Measurements from ENCODE around the gene NOXO1.
"Not testable (repeated sequence)": the region's sequence is repeated elsewhere in the genome, so short reads cannot be mapped to it uniquely, and the experiment has no call there.

The NOXO1 gene

DNA sequence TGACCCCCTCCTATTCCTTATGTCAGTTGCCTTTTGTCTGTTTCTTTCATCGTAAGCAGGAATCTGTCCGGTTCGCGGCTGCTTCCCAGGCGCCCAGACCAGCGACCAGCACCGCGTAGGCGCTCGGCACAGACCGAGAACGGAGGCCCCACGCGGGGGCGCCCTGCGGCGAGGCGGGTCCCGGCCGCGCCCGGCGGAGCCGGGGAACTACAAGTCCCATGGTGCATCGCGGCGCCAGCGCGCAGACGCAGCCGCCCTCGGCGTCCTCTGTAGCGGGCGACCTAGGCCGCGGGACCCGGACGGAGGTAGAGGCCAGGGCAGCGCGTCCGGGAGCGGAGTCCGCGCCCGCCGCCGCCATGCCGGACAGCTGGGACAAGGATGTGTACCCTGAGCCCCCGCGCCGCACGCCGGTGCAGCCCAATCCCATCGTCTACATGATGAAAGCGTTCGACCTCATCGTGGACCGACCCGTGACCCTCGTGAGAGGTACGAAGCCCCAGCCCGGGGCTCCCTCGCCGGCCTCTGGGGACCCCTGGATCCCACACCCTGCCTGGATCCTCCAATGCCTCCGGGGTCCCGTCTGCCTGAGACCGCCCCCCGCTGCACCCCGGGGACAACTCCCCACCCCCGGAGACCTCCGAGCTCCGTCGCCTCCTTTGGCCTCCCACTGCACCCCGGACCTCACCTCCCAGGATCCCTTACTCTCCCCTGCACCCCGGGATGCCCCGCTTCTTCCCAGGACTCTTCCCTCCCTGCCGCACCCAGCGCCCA is 21.8 kb downstream of the NOXO1 start, which contains the start of gene NDUFB10:
Gene NDUFB10, plus strand, starts transcription at position 270 of the 771 bp plus-strand sequence. Its CDS starts 87 bp downstream, at position 357.
- peak; percentile 95 for DNase-seq

DNA sequence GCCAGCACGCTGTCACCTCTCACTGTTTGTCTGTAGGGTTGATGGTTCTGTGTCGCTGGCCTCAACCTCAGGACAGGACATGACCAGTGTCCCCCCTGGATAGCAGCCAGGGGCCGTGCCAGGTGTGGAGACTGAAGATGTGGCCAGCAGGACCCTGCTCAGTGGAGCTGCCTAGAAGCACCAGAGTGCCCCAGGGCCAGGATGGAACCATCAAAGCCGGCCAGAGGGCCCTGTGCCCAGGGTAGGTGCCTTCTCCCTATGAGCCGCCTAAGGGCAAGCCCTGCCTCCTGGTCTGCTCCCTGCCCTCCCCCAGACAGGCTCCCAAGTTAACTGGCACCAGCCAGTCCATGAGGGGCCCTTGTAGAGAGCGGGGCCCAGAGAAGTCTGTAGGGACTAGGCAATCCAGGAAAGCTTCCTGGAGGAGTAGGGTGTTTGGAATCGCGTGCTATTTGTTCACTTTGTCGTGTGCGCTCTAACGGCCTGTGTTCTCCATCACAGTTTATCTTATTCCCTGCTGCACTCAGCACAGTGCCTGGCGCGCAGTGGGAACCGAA is 22.5 kb downstream of the NOXO1 start:
- DNase-seq: no peak

DNA sequence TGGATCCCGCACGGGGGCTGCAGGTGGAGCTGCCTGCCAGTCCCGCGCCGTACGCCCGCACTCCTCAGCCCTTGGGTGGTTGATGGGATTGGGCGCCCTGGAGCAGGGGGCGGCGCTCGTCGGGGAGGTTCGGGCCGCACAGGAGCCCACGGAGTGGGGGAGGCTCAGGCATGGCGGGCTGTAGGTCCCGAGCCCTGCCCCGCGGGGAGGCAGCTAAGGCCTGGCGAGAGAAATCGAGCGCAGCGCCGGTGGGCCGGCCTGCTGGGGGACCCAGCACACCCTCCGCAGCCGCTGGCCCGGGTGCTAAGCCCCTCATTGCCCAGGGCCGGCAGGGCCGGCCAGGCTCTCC is 23.2 kb downstream of the NOXO1 start:
- DNase-seq: not testable (repeated sequence)

DNA sequence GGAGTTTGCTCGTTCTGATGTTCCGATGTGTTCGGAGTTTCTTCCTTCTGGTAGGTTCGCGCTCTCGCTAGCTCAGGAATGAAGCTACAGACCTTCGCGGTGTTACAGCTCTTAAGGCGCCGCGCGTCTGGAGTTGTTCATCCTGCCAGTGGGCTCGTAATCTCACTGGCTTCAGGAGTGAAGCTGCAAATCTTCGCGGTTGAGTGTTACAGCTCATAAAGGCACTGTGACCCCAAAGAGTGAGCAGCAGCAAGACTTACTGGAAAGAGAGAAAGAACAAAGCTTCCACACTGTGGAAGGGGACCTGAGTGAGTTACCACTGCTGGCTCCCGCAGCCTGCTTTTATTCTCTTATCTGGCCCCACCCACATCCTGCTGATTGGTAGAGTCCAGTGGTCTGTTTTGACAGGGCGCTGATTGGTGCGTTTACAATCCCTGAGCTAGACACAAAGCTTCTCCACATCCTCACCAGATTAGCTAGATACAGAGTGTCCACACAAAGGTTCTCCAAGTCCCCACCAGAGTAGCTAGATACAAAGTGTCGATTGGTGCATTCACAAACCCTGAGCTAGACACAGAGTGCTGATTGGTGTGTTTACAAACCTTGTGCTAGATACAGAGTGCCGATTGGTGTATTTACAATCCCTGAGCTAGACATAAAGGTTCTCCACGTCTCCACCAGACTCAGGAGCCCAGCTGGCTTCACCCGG is 23.7 kb downstream of the NOXO1 start:
- DNase-seq: not testable (repeated sequence)

DNA sequence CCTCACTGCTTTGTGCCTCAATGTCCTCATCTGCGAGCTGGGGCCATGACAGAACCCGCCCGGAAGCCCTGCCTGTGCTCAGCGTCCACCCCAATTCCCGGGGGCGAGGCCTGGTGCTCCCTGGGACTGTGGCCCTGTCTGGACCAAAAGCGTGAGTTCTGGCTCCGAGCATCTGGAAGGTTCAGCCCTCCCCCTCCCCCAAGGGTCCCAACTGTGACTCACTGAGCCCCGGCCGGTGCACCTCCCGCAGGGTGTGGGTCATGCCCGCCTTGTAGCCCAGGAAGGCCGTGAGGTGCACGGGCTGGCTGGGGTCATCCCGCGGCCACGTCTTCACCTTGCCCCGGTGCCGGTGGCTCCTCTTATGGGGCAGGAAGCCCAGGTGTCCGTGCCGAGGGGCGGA is 27.5 kb downstream of the NOXO1 start:
- DNase-seq: no peak

DNA sequence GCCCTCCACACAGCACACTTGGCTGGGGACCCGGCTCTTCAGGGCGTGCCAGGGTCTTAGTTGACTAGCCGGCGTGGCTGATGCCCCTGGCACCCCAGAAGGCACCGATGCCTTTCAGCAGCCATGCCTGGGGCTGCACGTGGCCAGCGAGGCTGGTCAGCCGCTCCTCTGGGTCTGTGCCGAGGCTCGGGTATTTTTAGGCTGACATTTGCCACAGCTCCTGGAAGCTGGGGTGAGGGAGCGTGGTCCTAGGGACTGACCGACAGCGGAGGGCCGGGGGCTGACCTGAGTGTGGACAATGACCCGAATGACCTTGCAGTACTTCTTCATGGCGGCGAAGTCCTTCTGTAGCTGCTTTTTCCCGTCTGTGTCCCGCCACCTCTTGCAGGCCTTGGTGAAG is 30.7 kb downstream of the NOXO1 start:
- no peak for DNase-seq

DNA sequence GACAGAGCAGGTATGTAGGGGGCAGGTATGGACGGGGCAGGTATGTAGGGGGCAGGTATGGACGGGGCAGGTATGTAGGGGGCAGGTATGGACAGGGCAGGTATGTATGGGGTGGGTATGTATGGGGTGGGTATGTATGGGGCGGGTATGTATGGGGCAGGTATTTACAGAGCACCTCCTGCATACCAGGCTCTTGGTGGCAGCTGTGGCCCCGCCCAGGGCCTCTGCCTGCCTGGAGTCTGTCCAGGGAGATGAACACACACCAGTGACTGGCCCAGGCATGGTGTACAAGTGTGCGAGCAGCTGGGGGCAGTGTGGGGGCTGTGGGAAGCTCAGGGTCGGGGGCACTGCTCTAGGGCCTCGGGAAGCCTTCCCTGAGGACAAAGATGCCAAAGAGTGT is 31.2 kb downstream of the NOXO1 start:
- DNase-seq: no peak

DNA sequence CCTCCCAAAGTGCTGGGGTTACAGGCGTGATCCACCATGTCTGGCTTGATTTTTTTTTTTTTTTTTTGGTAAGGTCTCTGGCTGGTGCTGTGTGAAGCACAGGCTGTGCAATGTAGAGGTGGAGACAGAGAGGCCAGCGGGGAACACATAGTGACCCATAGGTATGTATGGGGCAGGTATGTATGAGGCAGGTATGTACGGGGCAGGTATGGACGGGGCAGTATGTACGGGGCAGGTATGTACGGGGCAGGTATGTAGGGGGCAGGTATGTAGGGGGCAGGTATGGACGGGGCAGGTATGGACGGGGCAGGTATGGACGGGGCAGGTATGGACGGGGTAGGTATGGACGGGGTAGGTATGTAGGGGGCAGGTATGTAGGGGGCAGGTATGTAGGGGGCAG is 31.8 kb downstream of the NOXO1 start:
- no peak for DNase-seq

DNA sequence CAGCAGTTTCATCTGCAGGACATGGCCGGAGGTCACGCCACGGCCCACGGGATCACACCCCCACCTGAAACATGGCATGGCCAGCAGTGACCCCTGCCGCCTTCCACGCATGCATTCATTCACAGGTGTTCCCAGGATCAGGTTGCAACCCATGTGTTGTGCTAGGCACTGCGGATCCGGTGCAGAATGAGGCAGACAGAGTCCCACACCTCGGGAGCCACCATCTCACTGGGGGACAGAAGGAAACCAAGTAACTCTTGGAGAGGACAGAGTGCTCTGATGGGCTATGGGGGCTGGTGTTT is 33.9 kb downstream of the NOXO1 start:
- no peak for DNase-seq

DNA sequence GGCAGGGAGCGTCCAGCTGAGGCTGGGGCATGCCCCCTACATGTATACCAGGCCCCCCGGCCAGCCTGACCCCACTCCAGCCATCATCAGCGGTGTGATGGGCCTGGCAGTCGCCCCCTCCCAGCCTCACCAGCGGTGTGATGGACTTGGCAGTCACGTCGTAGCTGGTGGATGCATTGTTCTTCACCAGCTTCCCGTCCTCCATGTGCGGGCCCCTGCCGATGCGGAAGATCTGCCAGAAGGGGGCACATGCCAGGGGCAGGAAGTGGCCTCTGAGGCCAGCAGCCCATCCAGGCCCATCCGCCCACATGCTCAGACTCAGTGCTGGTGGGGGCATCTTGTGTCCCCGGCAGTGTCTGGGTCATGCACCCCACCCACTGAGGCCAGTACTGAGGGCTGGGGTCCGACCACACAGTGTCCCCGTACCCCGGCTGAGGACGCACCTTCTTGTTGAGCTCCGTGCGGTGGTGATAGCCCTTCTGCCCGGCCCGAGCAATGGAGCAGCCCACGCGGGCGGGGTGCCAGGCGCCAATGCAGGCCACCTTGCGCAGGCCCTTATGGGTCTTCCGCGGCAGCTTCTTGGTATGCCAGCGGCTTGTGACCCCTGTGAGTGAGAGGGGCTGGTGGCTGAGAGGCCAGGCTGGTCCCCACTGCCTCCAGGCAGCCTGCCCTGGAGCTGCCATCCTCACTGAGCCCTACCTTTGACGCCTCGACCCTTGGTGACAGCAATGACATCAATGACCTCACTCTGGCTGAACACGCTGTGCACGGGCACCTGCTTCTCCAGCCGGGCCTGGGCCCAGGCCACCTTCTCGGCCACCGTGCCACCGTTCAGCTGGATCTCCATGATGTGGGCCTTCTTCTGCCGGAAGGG is 34.5 kb downstream of the NOXO1 start:
- no peak for DNase-seq

DNA sequence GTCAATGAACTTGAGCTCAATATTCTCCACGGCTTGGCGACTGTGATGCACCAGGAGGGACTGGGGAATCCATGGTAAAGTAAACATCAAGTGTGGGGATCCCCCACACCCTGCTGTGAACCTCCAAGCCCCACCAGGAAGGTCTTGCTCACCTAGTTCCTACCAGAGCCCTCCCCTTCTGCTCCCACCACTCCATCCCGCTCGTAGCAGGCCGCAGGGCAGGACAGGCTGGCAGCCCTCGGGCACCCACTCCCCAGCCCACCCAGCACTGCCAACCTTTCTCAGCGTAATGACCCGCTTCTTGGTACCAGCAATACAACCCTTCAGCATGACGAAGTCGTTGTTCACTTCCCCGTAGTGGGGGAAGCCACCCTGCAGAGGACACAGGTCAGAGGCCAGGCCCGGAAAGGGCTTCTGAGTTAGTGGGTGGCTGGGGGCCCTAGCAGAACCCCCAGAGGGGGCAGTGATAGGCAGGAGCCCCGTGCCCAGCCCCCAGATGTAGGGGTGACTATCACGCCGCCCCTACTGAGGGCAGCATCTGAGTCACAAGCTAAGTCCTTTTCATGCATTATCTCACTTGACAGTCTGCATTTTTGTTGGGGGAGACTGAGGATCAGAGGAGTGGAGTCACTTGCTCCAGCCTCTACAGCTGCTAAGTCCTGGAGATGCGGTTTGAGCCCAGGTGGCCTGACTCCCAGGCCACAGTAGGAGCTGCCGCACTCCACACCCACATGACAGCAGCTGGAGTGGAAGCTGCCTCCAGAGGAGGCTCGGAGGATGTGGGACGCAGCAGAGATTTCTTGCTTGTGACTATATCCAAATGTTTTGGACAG is 35.5 kb downstream of the NOXO1 start:
- DNase-seq: no peak

DNA sequence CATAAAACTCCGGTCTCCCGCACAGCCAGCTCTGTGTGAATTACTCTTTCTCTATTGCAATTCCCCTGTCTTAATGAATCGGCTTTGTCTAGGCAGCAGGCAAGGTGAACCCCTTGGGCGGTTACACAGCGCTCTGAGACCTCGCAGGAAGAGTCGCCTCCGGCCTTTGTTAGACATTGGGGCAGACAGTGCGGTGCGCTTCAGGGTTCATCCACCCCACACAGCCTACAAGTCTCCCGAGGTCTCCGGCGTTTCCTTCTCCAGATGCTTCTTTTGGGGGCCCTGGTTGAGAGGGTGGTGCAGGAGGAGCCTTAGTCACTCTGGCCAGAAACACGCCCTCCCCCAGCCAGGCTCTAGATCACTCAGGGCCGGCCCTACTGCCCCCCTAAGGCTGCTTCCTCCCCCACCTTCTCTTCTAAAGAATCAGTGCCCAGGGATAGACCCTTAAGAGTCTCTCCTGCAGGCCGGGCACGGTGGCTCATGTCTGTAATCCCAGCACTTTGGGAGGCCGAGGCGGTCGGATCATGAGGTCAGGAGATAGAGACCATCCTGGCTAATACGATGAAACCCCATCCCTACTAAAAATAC is 36.6 kb downstream of the NOXO1 start:
- no peak for DNase-seq

DNA sequence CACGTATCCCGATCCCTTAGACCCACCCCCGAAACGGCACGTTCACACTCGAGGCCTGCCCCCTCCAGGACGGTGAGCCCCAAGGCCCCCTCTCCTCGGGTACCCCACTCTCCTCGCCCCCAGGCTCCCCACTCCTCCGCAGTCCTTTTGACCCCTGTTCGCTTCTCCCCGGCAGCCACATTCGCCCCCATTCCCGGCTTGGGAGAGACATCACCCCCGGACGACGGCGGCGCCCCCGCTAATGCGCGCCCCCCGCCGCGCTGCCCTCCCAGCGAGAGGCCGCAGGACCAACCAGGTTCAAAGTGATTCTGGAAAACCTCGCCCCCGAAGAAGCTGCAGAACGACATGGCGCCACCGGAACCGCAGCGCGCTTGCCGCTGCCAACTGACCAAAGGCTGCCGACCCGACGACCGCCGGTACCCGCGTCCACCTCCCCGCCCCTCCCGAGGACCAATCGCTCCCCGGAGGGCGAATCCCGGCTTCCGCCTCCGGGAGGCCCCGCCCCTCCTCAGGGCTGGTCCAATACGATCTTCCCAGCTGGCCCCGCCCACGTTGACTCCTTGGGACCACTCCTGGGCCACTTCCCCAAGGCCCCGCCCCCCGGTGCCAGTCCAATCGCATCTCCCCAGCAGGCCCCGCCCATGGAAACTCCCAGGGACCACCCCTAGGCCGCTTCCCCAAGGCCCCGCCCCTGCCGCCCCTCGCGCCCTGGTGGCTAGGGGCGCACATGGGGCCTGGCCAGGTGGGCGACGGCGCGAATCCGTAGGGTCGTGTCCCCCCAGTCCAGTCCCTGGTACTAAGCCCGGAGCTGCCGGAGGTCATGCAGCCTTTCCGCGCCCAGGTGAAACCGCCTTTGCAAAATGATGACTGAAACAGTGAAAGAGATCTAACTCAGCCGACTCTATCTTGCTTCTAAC is 38.2 kb downstream of the NOXO1 start, which contains the start of gene MSRB1:
Gene MSRB1, minus strand, starts transcription at position 390 of the 917 bp plus-strand sequence. Its CDS starts 43 bp downstream, at position 347.
- peak; percentile 100 for DNase-seq

DNA sequence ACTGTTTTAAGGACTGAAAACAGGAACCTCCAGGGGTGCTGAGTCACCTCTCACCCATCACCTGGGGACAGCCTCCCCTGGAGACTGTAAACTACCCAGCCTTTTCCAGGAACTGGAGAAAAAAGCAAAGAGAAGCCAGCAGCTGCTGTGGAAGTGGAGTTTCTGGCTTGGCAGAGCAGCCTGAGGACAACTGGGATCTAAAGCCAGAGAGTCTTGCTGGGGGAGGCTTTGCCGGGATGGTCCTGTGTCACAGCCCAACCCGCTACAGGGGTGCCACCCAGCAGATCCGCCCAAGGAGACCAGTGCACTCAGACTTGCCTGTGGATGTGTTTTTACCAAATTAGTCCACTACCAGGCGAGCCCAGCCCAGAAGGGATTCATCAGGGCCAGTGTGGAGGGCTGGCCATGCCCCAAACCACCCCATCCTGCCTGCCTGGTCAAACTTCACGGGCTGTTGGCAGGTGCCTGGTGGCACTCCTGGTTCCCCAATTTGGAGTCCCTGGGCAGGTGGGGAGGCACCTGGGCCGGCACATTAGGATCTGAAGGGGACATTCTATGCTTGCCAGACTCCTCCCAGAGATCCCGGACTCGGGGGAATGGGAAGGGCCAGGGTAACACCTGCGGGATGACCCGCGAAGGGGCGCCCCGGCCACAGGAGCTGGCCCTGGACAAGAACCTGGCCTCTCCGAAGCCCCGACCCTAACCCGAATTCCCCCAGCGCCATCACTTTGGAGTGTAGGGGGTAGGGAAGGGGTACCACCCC is 39.0 kb downstream of the NOXO1 start:
- DNase-seq: peak; percentile 41

DNA sequence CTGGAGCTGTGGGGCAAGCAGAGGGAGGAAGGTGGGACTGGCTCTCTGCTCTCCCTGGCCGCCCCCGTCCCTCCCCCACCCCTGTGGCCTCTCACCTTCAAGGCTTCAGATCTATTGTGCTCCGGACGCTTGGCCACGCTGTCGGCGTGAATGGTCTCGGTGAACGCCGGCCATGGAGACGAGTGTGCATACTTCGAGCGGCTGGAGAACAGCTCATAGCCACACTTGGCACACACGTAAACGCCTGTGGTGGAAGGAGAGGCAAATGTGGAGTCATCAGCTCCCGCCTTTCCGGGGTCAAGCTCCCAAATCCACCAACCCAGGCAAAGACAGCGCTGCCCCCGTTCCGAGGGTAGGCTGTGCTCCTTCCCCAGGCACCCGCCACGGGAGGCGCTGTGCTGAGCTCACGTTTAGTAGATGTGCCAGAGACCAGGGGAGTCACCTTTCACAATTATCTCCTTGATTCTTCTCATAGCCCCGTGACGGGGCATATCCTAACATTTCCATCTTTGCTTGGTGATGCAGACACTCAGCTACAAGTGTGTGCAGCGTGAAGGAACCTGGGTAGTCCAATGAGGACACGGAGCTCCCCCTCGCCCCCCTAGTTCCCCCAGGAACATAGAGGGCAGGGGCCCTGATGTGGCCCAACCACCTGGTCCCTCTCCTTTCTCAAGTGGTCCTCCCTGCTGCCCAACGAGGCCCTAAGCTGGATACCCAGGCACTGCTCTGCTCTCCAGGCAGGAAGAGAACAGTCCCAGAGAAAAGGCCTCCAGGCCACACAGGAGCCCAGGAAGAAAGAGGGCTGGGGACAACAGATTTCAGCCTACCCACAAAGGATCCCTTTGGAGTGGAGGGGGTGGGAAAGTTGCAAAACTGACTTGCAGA is 39.9 kb downstream of the NOXO1 start:
- DNase-seq: no peak

DNA sequence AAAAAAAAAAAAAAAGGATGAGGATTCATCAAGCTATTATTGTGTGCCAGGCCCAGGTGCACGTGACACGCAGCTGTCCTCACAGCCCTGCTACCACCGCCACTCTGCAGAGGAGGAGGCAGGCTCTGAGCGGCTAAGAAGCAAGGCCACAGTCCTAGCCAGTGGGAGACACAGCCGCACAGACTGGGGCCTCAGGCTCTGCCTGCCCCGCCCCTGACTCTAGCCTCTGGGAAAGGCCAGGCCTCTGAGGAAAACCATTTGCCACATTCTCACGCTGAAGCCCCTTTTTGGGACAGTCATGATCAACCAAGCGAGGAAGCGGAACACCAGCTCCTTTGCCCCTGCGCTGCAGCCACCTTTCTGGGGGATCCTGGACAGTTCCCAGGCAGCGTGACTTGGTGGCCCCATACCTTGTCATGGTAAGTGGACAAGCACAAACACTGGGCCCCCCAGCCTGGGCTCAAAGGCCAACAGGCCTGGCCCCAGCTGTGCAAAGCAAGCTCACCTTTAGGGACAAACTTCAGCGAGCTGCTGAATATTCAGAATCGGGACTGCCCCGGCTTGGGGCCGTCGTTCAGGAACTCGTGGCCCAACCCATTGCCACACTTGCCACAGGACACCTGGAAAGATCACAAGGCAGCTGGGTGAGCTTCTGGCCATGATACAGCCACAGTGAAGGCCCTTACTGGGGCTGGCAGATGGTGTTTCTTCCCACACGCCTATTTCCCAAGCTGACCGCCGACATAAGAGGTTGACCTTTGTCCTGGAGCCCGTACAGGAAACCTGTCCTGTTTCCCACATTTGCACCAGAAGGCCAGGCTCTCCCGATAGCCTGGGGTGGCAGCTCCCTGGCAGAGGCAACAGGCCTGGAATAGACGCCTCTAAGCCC is 40.8 kb downstream of the NOXO1 start:
- no peak for DNase-seq

DNA sequence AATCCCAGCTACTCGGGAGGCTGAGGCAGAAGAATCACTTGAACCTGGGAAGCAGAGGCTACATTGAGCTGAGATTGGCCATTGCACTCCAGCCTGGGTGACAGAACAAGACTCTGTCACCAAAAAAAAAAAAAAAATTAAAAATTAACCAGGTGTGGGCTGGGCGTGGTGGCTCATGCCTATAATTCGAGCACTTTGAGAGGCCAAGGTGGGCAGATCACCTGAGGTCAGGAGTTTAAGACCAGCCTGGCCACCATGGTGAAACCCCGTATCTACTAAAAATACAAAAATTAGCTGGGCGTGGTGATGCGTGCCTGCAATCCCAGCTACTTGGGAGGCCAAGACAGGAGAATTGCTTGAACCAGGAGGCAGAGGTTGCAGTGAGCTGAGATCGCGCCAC is 41.4 kb downstream of the NOXO1 start:
- not testable (repeated sequence) for DNase-seq

DNA sequence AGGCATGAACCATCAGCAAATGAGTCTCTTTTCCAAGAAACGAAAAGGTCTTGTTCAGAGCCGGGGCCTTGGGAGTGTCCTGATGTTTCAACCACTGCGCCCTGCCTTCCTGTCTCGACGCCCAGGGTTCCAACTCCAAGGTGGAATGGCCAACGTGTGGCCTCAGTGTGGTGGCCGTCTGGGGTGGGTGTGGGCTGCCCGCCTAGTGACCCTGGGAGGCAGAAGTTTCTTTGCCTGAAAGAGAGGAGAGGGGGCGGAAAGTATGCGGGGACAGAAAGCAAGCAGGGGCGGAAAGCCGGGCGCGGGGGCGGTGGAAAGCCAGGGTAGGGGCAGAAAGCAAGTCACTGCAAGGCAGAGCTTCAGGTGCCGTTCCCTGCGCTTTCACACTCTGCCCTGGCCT is 42.4 kb downstream of the NOXO1 start:
- DNase-seq: no peak

All from activated CD4-positive, alpha-beta T cell treated with anti-CD3 and anti-CD28 coated beads for 48 hours (primary cell).